GM23248 (cell line): Measurements from ENCODE around the gene SLFN11. TPM values are rescaled to one million over a fixed set of nuclear protein-coding genes. Genes with fewer than 3 reads are reported as not detected.

Experiments
- DNase-seq: peaks from one replicate; pipeline ENCODE4 v3.0.0-alpha.2; 2015
- H2AFZ ChIP-seq: fragments of 200-600 bp; sonication (generic); 2 replicates; pipeline ENCODE4 v1.6.1; 2016; ENCODE audit warnings: antibody characterized with exemption
- H3F3A ChIP-seq: fragments of 200-600 bp; sonication (generic); 2 replicates; pipeline ENCODE4 v1.6.1; 2016; ENCODE audit warnings: mild to moderate bottlenecking, antibody characterized with exemption, mixed run types; ENCODE audit not compliant: insufficient read depth
- H3K27ac ChIP-seq: fragments of 200-600 bp; sonication (generic); 2 replicates; pipeline ENCODE4 v1.5.1; 2016; ENCODE audit warnings: mild to moderate bottlenecking
- H3K27me3 ChIP-seq: fragments of 200-600 bp; sonication (generic); replicated peaks from 2 replicates; pipeline ENCODE4 v1.6.1; 2016; ENCODE audit warnings: mild to moderate bottlenecking; ENCODE audit not compliant: insufficient read depth
- H3K36me3 ChIP-seq: fragments of 200-600 bp; sonication (generic); 2 replicates; pipeline ENCODE4 v1.6.1; 2016; ENCODE audit warnings: low read depth, mild to moderate bottlenecking
- H3K4me1 ChIP-seq: fragments of 200-600 bp; sonication (generic); 2 replicates; pipeline ENCODE4 v1.6.1; 2016; ENCODE audit warnings: mild to moderate bottlenecking; ENCODE audit not compliant: insufficient read depth
- H3K4me2 ChIP-seq: fragments of 200-600 bp; sonication (generic); one replicate; pipeline ENCODE4 v1.6.1; 2016; ENCODE audit warnings: mild to moderate bottlenecking; ENCODE audit not compliant: unreplicated experiment
- H3K4me3 ChIP-seq: fragments of 200-600 bp; sonication (generic); 2 replicates; pipeline ENCODE4 v1.5.1; 2016; ENCODE audit warnings: mild to moderate bottlenecking
- H3K79me2 ChIP-seq: fragments of 200-600 bp; sonication (generic); 2 replicates; pipeline ENCODE4 v1.6.1; 2016; ENCODE audit warnings: mild to moderate bottlenecking; ENCODE audit not compliant: insufficient read depth
- H3K9ac ChIP-seq: fragments of 200-600 bp; sonication (generic); 2 replicates; pipeline ENCODE4 v1.6.1; 2016; ENCODE audit warnings: mild to moderate bottlenecking
- H3K9me2 ChIP-seq: fragments of 200-600 bp; sonication (generic); 2 replicates; pipeline ENCODE4 v1.6.1; 2016; ENCODE audit warnings: mixed run types, mild to moderate bottlenecking, moderate library complexity; ENCODE audit not compliant: insufficient read depth
- H3K9me3 ChIP-seq: fragments of 200-600 bp; sonication (generic); one replicate; pipeline ENCODE4 v1.6.1; 2017; ENCODE audit warnings: low read depth
- H4K20me1 ChIP-seq: fragments of 200-600 bp; sonication (generic); 2 replicates; pipeline ENCODE4 v1.6.0; 2016; ENCODE audit not compliant: insufficient read depth
- EZH2 ChIP-seq: fragments of 200-600 bp; sonication (generic); IDR thresholded peaks from 2 replicates; pipeline ENCODE4 v1.6.1; 2018; ENCODE audit warnings: antibody characterized with exemption, mild to moderate bottlenecking; ENCODE audit not compliant: insufficient read depth, poor library complexity, severe bottlenecking
- EZH2phosphoT487 ChIP-seq: fragments of 200-600 bp; sonication (generic); IDR thresholded peaks from 2 replicates; pipeline ENCODE4 v1.6.1; 2018; ENCODE audit warnings: antibody characterized with exemption, moderate library complexity, mild to moderate bottlenecking, low read depth; ENCODE audit not compliant: insufficient read depth
- WGBS, 2 experiments: methylation state at CpG; one replicate each; pipeline ENCODE4 v1.1.6; 2015 to 2017; ENCODE audit warnings: low lambda C conversion rate in 2 of 2, low coverage in 1 of 2; ENCODE audit errors: missing lambda C conversion rate in 2 of 2; 5-methylcytosine and 5-hydroxymethylcytosine counted together
- in situ Hi-C: fragments of 300-500 bp; cut with MboI; formaldehyde crosslinking; loops from 2 replicates; pipeline ENCODE4 v1.15.0; 2020
- polyA plus RNA-seq: library from polyadenylated mRNA; unstranded; fragments of >200 nt; fragmentation: Nextera tagmentation; extraction: Ambion mirVana; gene quantifications from 2 replicates; pipeline ENCODE4 v1.2.1, GENCODE V29; 2016
- total RNA-seq: library from RNA; depleted of rRNA; stranded (reverse); fragments of >200 nt; shearing (Covaris generic); gene quantifications from 2 replicates; pipeline ENCODE4 v1.2.3, GENCODE V29; 2014

The SLFN11 gene
- total and polyA plus RNA-seq, 2 experiments from 2014 or later, result 32.8 to 49.3 TPM

GRCh38 chr17:35352284-35352683 lies 21.1 kb downstream of the SLFN11 start:
- Histone ChIP-seq H3K36me3 (peaks cover 29% of the 10 kb centered on the region), H3K4me3 (no peak overlapping the region), H3K4me1 (no peaks in the 10 kb centered on the region), H3K9ac (no peak overlapping the region), H3K27ac (no peak overlapping the region), H2AFZ (no peak overlapping the region), H3F3A (peaks cover 18% of the 10 kb centered on the region), H4K20me1 (no peaks in the 10 kb centered on the region), H3K9me3 (no peaks in the 10 kb centered on the region), H3K4me2 (no peak overlapping the region), H3K9me2 (no peaks in the 10 kb centered on the region), H3K27me3 (no peaks in the 10 kb centered on the region), H3K79me2 (peaks cover 12% of the 10 kb centered on the region; the same call in 1 of the 2 replicates)
- no peak for TF ChIP-seq EZH2phosphoT487
- TF ChIP-seq EZH2, result no peak
- no peak for DNase-seq
- WGBS, 2 experiments, result 63 to 68% methylated on average over 6 of the region's 6 CpGs
- in situ Hi-C loops, result no loop called here

GRCh38 chr17:35350493-35350892 lies 22.9 kb downstream of the SLFN11 start:
- Histone ChIP-seq H3K4me3 (no peak overlapping the region), H4K20me1 (no peaks in the 10 kb centered on the region), H3F3A (peaks cover 21% of the 10 kb centered on the region), H2AFZ (no peak overlapping the region), H3K27me3 (no peaks in the 10 kb centered on the region), H3K36me3 (peaks cover 13% of the 10 kb centered on the region; the same call in 1 of the 2 replicates), H3K4me1 (peaks cover 5% of the 10 kb centered on the region; the same call in 1 of the 2 replicates), H3K9me3 (no peaks in the 10 kb centered on the region), H3K27ac (no peak overlapping the region), H3K9me2 (no peaks in the 10 kb centered on the region), H3K9ac (no peak overlapping the region), H3K4me2 (no peak overlapping the region), H3K79me2 (no peaks in the 10 kb centered on the region; the same call in 1 of the 2 replicates)
- in situ Hi-C loops, result no loop called here
- TF ChIP-seq EZH2phosphoT487 (no peak), EZH2 (no peak)
- DNase-seq, result no peak
- WGBS, 2 experiments, result 69 to 75% methylated on average over 1 of the region's 1 CpG

GRCh38 chr17:35345926-35346771 lies 27.3 kb downstream of the SLFN11 start:
- peaks cover 6% of the 10 kb centered on the region; the same call in 1 of the 2 replicates for H3K4me1 ChIP-seq
- H3F3A ChIP-seq, result peaks cover 17% of the 10 kb centered on the region
- no peaks in the 10 kb centered on the region for H4K20me1 ChIP-seq
- H3K9me3 ChIP-seq, result no peaks in the 10 kb centered on the region
- peak; percentile 71 for DNase-seq
- H3K4me2 ChIP-seq, result peak overlapping the region; percentile 77
- no peaks in the 10 kb centered on the region; the same call in 1 of the 2 replicates for H3K36me3 ChIP-seq
- peak overlapping the region; percentile 74 for H3K4me3 ChIP-seq
- H3K9me2 ChIP-seq, result no peaks in the 10 kb centered on the region
- in situ Hi-C loops, result no loop called here
- TF ChIP-seq EZH2, result no peak
- TF ChIP-seq EZH2phosphoT487, result no peak
- no peaks in the 10 kb centered on the region for H3K79me2 ChIP-seq
- whole genome bisulfite sequencing, 2 experiments, result 3 to 5% methylated on average over 33 to 40 of the region's 40 CpGs
- peak overlapping the region; percentile 87 for H2AFZ ChIP-seq
- H3K27me3 ChIP-seq, result no peaks in the 10 kb centered on the region; the same call in 1 of the 2 replicates
- H3K27ac ChIP-seq, result peak overlapping the region; percentile 7; the same call in 1 of the 2 replicates
- H3K9ac ChIP-seq, result peak overlapping the region; percentile 65

- peak overlapping the region; percentile 65 for H3K9ac ChIP-seq
- H3K36me3 ChIP-seq, result no peaks in the 10 kb centered on the region
- in situ Hi-C loops, result no loop called here
- H4K20me1 ChIP-seq, result no peaks in the 10 kb centered on the region
- H3K9me2 ChIP-seq, result no peaks in the 10 kb centered on the region
- DNase-seq, result no peak
- peaks cover 6% of the 10 kb centered on the region; the same call in 1 of the 2 replicates for H3K4me1 ChIP-seq
- WGBS, 2 experiments, result 28 to 31% methylated on average over 22 to 23 of the region's 25 CpGs
- H3K4me3 ChIP-seq, result peak overlapping the region; percentile 74
- peak overlapping the region; percentile 87 for H2AFZ ChIP-seq
- H3K79me2 ChIP-seq, result no peaks in the 10 kb centered on the region
- peak overlapping the region; percentile 77 for H3K4me2 ChIP-seq
- no peaks in the 10 kb centered on the region for H3K9me3 ChIP-seq
- H3K27me3 ChIP-seq, result no peaks in the 10 kb centered on the region; the same call in 1 of the 2 replicates
- peaks cover 17% of the 10 kb centered on the region for H3F3A ChIP-seq
- no peak for TF ChIP-seq EZH2phosphoT487
- no peak for TF ChIP-seq EZH2
- H3K27ac ChIP-seq, result 0 out of 2 replicates have a peak overlapping the region, but pooled peaks have one; percentile 7
These were observed 27.9 kb downstream of the SLFN11 start for GRCh38 chr17:35345445-35345925.
